GM18870 (cell line): ENCODE results near the gene LSM12.
"Not testable (repeated sequence)": the region's sequence is repeated elsewhere in the genome, so short reads cannot be mapped to it uniquely, and the experiment has no call there.

ENCODE experiments used
- ATAC-seq: cut with Tn5 transposase; IDR thresholded peaks from one replicate; pipeline ENCODE4 v1.9.1; 2021; ENCODE audit warnings: moderate library complexity; ENCODE audit not compliant: unreplicated experiment

The LSM12 gene

DNA sequence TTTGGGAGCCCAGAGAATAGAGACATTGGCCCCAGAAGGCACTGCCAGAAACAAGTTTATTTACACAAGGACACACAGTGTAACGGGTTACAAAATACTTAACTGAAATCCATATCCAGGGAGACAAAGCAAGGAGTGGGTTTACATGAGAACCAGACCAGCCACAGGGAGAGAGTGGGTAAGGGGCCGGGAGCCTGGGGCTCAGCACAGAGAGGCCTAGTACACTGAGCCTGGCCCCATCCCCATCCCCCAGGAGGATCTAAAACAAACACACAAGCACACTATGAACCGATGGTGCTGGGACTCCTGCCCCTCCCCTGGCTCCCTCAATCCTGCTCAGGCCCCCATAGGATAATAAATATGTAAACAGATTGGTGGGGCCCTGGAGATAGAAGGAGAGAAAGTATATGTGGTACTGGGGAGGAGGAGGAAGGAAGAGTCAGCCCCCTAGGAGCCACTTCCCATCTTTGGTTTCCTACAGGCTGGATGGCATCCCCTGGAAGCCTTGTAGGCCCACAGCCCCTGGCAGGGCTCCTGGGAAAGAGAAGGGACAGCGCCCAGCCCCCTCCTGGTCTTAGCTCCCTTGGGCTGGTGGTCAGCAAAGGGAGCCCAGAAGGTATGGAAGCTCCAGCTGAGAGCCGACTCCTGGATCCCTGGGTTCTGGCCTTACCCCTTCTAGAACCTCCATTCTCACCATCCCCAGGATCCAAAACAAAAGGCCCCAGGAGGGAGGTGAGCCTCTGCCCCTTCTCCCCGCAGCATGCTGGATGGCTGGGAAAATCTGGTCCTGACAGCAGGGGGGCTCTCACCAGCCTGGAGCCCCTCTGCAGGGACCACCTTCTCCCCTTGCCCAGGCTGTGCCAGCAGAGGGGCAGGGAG, 10.5 kb upstream of the LSM12 start:
- no peak for ATAC-seq

DNA sequence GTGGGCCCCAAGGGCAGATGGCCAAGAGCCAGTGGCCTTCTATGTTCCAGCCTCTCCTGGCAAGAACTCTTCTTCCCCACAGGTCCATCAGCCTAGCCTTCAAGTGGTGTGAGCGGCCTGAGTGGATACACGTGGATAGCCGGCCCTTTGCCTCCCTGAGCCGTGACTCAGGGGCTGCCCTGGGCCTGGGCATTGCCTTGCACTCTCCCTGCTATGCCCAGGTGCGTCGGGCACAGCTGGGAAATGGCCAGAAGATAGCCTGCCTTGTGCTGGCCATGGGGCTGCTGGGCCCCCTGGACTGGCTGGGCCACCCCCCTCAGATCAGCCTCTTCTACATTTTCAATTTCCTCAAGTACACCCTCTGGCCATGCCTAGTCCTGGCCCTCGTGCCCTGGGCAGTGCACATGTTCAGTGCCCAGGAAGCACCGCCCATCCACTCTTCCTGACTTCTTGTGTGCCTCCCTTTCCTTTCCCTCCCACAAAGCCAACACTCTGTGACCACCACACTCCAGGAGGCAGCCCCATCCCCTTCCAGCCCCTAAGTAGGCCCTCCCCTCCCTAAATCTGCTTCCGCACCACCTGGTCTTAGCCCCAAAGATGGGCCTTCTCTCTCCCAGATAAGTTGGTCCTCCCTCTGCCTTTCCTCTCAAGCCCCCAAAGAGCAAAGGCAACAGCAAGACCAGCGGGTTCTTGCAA, 9.3 kb upstream of the LSM12 start:
- ATAC-seq, result no peak

DNA sequence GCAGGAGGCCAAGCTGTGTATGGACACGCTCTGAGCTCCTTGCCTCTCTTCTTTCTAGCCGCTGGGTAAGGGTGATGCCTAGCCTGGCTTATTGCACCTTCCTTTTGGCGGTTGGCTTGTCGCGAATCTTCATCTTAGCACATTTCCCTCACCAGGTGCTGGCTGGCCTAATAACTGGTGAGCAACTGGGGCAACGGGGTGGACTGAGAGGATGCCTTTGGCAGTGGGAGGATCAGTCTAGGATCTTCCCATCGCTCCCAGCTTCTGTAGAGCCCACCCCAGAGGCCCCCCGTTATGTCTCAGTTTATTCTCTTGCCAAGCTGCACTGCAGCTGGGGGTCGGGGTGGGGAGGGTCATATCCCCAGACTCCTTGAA, 8.4 kb upstream of the LSM12 start:
- ATAC-seq, result no peak

DNA sequence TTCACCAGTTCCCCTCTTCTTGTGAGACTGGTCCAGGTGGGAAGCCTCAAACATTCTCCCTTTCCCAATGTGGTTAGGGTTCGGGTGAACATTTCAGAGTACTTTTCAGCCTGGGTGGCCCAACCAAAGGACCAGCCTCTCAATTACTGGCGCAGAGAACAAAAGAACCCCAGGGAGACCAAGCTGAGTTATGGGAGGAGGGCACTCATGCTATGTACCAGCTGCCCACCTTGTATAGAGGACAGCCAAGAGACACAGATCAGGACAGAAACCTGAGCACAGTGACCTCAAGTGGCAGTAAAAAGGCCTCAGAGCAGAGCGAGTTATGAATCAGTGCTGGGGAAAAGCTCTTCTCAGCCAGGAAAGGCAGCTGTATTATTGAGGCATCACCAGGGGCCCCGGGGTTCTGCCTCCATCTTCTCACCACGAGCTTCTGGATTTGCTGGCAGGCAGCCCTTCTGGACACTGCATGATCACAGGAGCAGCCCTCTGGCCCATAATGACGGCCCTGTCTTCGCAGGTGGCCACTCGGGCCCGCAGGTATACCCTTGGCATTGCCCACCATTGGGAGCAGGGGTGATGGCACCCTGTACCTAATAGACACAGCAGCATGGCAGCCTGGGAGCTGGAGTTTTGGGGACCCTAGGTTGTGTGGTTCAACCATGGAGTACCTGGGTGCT, 7.9 kb upstream of the LSM12 start:
- no peak for ATAC-seq

DNA sequence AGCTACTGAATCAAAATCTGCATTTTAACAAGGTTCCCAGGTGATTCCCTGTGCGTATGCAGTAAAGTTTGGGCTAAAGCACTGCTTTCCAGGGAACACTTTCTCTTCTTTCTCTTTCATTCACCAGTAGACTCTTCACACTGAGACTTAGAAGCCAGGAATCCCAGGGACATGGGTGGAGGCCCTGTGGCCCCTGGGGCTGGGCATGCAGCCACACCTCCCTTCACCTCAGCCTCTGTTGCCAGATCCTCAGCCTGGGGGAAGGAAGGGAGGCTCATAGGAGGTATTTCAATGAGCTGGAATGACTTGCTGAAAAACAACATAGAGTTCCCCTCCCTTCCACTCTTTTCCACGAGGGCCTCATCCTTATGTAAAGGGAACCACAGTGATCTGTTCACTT, 5.3 kb upstream of the LSM12 start:
- no peak for ATAC-seq

DNA sequence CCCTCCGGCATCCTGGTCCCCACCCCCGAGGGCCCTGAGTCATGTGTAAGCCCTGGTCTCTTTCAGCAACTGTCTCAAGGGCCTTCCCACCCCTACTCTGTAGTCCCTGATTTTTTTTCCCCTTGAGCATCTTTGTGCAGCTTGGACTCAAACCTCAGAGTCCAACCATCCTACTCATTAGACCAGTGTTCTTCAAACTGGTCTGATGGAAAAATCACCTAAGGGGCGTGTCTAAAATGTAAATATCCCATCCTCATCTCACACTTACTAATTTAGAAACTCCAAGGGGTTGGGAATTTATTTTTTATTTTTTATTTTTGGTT, 4.7 kb upstream of the LSM12 start:
- ATAC-seq, result peak; percentile 8

DNA sequence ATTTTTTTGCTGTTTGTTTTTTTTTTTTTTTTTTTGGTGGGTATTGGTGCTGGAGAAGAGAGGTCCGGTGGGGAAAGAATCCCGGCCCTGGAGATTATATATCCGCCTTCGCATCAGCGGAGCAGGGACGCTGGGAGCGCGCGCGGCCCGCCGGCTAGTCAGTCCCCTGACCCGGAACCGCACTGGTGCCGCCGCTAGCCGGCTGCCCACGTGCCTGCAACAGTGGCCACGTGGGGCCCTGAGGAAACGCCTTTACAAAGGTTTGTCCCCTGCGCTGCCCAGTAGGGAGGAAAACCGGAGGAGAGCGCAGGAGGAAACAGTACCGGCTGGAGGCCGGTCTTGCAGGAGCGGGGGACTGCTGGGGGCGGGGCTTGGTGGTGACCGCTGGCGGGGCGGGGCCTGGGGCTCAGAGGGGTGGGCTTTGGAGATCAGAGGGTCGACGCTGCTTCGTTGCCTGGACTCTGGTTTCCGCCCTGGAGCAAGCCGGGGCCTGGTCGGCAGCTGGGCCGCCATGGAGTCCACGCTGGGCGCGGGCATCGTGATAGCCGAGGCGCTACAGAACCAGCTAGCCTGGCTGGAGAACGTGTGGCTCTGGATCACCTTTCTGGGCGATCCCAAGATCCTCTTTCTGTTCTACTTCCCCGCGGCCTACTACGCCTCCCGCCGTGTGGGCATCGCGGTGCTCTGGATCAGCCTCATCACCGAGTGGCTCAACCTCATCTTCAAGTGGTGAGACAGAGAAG, 4.2 kb upstream of the LSM12 start, which contains the start of gene G6PC3:
Gene G6PC3, plus strand, starts transcription at position 281 of the 743 bp plus-strand sequence. Its CDS starts 231 bp downstream, at position 512.
- ATAC-seq, result peak; percentile 53

DNA sequence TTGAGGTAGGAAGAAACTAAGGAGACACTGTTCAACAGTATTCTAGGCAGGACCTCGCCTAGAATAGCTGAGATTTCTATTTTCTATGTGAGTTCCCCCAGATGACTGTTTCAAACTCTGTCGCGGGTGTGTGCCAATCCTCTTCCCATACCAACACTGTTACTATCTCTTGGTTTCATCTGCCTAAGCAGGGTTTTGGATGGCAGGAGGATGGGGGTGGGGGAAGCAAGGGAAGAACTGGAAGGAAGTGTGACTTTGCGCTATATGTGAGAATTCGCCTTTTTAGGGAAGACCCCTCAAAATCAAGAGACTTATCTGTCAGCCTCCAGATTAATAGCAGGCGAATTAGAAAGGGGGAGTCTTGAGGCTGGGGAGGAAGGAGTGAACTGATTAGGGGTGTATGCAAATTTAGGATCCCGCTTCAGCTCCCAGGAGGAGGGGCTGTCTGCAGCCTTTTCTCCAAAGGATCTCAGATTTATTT, 3.5 kb upstream of the LSM12 start:
- no peak for ATAC-seq

DNA sequence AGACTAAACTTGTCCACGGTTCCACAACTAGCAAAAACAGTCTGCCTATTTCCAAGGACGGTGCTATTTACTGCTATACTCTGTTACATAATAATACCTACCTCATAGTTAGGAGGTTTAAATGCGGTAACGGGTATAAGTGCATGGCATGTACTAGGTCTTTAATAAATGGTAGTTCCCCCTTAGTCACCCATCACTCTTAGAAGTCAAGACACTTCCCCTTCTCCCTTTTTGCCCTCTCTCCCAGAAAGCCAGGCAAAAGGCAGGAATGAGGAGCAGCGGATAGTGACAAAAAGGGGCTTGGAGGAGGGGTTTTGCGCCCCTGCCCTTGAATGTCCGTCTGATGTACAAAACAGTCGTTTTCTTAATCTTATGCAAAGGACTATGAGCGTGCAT, 1.1 kb upstream of the LSM12 start:
- ATAC-seq, result no peak

DNA sequence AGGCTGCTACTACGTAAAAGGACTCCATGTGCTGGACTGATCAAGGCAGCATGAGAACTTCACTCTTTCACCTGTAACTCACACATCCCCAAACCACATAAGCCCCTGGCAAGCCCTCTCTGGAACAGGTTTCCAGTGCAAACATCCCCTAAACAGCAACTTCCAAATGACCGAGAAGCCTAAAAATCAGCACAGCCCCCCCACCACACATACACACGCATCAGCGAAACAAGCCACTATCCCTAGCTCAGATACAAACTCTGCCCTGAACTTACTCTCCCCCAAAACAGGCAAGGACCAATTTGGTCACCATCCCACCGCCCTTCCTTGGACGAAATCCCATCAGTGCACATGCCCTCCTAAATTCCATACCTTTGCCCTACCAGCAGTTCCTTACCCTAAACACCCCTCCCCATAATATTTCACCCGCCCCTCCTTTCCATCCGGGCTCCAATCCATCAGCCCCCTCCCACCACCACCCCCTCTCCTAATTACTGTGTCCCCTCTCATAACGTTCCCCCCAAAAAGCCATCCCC, 735 bp downstream of the LSM12 start:
- ATAC-seq, result no peak

DNA sequence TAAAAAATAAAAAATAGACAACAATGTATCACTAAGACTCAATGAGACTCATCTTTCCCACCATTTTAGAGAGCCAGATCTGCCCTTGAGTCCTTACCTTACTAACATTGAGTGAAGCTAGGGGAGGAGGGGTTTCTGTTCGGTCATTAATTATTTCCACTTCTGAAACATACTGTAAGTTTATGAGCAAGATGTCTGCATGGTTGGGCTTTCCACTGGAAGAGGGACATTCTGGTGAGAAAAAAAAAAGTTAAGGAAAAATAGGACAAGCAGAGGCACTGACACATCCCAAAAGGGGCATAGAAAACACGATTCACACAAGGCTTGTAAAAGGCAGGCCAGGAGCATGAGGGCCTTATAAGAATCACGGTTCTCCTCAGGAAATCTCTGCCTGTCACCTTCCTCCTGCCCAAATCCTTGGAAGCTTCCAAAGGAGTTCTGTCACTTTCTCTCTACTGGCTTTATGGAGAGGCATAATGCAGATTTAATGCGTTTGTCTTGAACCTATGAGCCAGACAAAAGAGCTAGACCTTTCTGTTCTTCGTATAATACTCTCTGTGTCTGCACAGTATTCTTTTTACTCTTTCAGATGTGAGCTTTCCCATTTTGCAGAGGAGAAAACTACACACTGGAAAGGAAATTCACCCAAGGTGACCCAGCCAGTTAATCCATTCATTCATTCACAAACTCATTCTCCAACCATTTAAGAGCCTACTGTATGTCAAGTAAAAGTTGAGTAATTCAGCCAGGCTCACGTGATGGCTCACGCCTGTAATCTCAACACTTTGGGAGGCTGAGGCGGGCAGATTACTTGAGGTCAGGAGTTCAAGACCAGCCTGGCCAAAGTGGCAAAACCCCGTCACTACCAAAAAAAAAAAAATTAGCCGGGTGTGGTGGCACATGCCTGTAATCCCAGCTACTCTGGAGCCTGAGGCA, 2.5 kb downstream of the LSM12 start:
- no peak for ATAC-seq

DNA sequence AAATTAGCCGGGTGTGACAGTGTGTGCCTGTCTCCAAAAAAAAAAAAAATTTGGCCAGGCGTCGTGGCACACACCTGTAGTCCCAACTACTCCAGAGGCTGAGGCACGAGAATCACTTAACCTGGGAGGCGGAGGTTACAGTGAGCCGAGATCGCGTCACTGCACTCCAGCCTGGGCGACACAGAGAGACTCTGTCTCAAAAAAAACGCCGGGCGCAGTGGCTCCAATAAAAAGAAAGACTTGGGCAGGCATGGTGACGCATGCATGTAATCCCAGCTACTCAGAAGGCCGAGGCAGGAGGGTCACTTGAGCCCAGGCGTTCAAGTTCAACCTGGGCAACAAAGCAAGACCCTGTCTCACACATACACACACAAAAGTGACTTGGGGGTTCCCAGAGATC, 3.6 kb downstream of the LSM12 start:
- ATAC-seq, result no peak

DNA sequence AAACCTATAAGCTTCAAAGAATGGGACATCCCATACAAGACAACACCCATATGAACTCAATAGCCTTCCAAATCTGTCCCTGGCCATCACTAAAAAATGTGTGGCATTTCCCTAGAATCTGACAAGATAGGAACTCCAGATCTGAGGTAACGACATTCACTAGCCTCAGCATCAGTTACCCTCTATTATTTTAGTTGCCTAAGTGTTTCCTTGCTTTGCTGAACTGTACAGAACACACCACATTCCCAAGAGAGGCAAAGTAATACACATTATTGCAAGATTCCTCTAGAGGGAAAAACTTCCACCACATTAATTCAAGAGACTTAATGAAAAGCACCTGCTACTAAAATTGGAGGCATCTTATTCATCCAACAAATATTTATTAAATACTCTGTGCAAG, 5.0 kb downstream of the LSM12 start:
- ATAC-seq, result no peak

DNA sequence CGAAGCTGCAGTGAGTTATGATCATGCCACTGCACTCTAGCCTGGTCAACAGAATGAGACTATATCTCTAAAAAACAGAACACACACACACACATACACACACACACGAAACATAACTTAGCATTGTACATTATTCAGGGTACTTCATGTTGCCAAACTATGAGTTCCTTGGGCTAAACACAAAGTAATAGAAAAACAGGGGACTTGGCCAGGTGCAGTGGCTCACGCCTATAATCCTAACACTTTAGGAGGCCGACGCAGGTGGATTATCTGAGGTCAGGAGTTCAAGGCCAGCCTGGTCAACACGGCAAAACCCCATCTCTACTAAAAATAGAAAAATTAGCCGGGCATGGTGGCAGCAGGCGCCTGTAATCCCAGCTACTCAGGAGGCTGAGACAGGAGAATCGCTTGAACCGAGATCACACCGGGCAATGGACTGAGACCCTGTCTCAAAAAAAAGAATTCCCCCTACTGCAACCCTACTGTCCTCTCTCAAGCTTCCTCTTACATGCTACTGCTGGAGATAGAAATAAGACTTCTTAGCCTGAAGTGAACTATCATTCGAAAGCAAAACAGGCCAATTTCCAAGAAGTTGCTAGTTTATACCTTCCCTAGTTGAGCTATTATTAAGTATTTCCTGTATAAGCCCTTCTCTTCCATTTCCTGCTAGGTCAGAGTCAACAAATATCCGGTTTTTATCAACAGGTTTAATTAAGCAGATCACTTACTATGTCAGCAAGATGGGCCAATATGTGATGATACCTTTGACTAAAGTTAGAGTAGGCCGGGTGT, 7.2 kb downstream of the LSM12 start:
- ATAC-seq, result no peak

DNA sequence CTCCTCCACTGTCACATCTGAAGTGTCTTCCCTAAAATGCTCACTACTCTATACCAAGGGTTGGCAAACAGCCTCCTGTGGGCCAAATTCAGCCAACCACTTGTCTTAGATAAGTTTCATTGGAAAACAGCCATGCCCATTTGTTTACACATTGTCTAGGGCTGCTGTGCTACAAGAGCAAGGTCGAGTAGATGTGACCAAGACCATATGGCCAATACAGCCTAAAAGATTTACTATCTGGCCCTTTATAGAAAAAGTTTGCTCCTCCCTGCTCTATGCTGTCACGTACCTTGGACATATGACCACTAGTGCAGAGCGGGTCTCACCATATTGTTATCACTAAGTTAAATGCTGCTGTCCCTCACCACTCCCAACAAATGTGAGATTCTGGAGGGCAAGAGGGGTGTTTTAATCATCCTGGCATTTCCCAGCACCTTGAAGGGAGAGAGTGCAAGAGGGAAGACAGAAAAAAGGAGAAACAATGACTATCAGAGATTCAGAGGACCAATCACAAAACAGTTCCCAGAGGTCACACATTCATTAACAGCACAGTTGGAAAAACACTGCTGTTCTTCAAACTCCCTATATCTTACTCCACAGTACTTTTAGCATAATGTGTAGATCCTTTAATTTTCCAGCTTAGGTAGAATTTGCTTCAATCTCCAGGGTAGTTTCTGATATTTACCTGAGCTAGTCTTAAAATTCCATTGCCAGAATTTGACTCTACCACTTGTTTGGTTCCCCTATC, 13.2 kb downstream of the LSM12 start:
- ATAC-seq, result no peak

DNA sequence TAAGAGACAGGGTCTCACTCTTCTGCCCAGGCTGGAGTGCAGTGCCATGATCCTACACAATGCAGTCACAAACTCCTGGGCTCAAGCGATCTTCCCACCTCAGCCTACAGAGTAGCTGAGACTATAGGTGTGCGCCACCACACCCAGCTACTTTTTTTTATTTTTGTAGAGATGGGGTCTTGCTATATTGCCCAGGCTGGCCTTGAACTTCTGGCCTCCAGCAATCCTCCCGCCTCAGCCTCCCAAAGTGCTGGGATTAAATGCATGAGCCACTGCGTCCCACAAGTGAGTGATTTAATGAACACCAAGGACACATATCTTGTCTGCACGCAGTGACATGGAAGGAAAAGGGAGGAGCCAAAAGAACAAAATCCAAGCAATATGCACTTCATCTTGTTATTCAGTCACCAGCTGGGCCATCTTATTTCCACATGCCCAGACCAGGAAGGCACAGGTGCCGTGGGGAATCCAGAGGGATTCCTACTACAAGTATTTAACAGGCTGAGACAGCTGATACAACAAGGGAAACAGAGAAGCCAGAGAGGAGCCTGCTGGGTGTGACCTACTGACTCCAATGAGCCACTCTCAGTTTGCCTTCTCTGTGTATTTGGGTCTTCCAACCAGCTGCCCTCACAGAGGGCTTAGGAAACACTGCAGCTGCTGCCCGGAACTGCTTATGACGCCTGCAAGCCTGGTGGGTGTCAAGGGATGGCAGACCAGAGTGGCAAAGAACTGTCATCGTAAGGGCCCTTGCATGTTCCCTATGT, 17.0 kb downstream of the LSM12 start:
- ATAC-seq, result no peak

DNA sequence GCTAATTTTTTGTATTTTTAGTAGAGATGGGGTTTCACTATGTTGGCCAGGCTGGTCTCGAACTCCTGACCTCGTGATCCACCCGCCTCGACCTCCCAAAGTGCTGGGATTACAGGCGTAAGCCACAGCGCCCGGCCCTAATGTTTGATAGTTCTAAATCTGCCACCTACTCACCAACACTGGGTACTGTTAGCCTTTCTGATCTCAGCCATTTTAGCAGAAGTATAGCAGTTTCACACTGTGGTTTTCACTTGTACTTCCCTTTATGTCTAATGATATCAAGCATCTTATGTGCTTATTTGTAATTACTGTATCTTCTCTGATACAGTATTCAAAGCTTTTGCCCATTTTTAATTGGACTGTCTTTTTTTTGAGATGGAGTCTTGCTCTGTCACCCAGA, 19.6 kb downstream of the LSM12 start:
- not testable (repeated sequence) for ATAC-seq
